Stomach (tissue), 9 donors: ENCODE data around the gene EGLN1. TPM values are rescaled to one million over a fixed set of nuclear protein-coding genes. Genes with fewer than 3 reads are reported as not detected.
"Not testable (repeated sequence)": the region's sequence is repeated elsewhere in the genome, so short reads cannot be mapped to it uniquely, and the experiment has no call there.

Experiments
- DNase-seq, 2 donors: peaks; one replicate each; pipeline versions ENCODE4 v3.0.0 to v3.0.0-alpha.2; 2013 to 2019
- H3K27ac ChIP-seq, 5 donors: fragments of 200-600 bp in 4 of 5; sonication (generic) in 4 of 5; one replicate each; pipeline ENCODE4 v1.5.1; 2013 to 2019; ENCODE audit warnings: mild to moderate bottlenecking in 1 of 5, moderate library complexity in 1 of 5
- H3K27me3 ChIP-seq, 3 donors: fragments of 200-600 bp; sonication (generic); one replicate each; pipeline ENCODE4 v1.5.1; 2017 to 2019; ENCODE audit warnings: mixed run types in 1 of 3
- H3K36me3 ChIP-seq, 4 donors: fragments of 200-600 bp; sonication (generic); 1 replicate in 3 of 4; 2 replicates in 1 of 4; pipeline ENCODE4 v1.5.1; 2016 to 2019
- H3K4me1 ChIP-seq, 4 donors: fragments of 200-600 bp; sonication (generic); one replicate each; pipeline ENCODE4 v1.5.1; 2016 to 2019
- H3K4me3 ChIP-seq, 4 donors: fragments of 200-600 bp; sonication (generic) in 3 of 4; one replicate each; pipeline ENCODE4 v1.5.1; 2016 to 2019; ENCODE audit warnings: mild to moderate bottlenecking in 1 of 4
- H3K9me3 ChIP-seq, 4 donors: fragments of 200-600 bp; sonication (generic); one replicate each; pipeline ENCODE4 v1.5.1; 2016 to 2019
- EP300 ChIP-seq: sonication (generic); formaldehyde crosslinking; IDR thresholded peaks from one replicate; pipeline ENCODE4 v1.6.1; 2017; ENCODE audit warnings: antibody characterized with exemption
- POLR2A ChIP-seq, 4 donors: fragments of 450-650 bp; IDR thresholded peaks; one replicate each; pipeline ENCODE4 v1.6.1; 2016; ENCODE audit warnings: antibody characterized with exemption in 4 of 4, control low read depth in 2 of 4, mild to moderate bottlenecking in 1 of 4, moderate library complexity in 1 of 4
- POLR2AphosphoS5 ChIP-seq, 3 donors: sonication (generic); formaldehyde crosslinking; IDR thresholded peaks; one replicate each; pipeline ENCODE4 v1.6.1; 2016; ENCODE audit warnings: antibody characterized with exemption in 3 of 3
- WGBS, 5 donors: extraction: QIAGEN DNeasy Blood & Tissue Kit in 3 of 5; methylation state at CpG; one replicate each; pipeline versions ENCODE4 v1.1.5 to v1.1.7; 2013 to 2018; 5-methylcytosine and 5-hydroxymethylcytosine counted together
- intact Hi-C: fragments of 100-400 bp; cut with DNase I; formaldehyde crosslinking; loops from one replicate; pipeline ENCODE4 v1.15.1; 2023; ENCODE audit warnings: low total_unique reads
- polyA plus RNA-seq, 3 donors: library from polyadenylated mRNA; stranded (reverse); fragments of 200-250 nt; gene quantifications; one replicate each; pipeline ENCODE4 v1.2.3, GENCODE V29; 2013
- total RNA-seq, 5 donors: library from RNA; depleted of rRNA; stranded (reverse); fragments of >200 nt; gene quantifications; one replicate each; pipeline versions ENCODE4 v1.1.0 to v1.2.3, GENCODE V29; 2014 to 2016
- TF ChIP-seq, protein P1 (sequence below), 7 experiments: fragments of 450-650 bp in 4 of 7; fragments of 200-600 bp in 3 of 7; sonication (generic) in 3 of 7; IDR thresholded peaks; one replicate each; pipeline ENCODE4 v1.5.1; 2016 to 2019; ENCODE audit warnings: antibody characterized with exemption in 7 of 7, control low read depth in 2 of 7, mild to moderate bottlenecking in 1 of 7
- donor health status: healthy with polysubstance abuse.
- donor health status: Bipolar disorder and iron deficiency.
- donor health status: healthy.

Gene EGLN1
- total and polyA plus RNA-seq, 8 donors, result 7.0 to 43.0 (median 15.6) TPM

DNA sequence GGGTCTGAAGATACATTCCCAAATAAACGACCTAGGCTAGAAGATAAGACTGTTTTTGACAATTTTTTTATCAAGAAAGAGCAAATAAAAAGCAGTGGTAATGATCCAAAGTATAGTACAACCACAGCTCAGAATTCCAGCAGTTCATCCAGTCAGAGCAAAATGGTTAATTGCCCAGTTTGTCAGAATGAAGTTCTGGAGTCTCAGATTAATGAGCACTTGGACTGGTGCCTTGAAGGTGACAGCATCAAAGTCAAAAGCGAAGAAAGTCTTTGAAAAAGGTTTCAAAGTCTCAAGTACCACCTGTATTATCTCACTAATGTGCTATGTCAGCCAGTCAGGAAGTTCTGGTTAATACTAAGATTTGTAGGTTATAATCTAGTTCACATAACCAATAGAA is 69.0 kb downstream of the EGLN1 start:
- Histone ChIP-seq H3K27ac (no peak overlapping the region), H3K9me3 (no peaks in the 10 kb centered on the region), H3K4me3 (no peak overlapping the region), H3K36me3 (peaks cover 10 to 54% (median 51%) of the 10 kb centered on the region in 4 donors), H3K27me3 (no peaks in the 10 kb centered on the region), H3K4me1 (peaks cover 4 to 22% (median 10%) of the 10 kb centered on the region in 4 donors)
- no peak for TF ChIP-seq POLR2A (IDR thresholded peaks at IDR 0.05)
- TF ChIP-seq, protein P1, sequence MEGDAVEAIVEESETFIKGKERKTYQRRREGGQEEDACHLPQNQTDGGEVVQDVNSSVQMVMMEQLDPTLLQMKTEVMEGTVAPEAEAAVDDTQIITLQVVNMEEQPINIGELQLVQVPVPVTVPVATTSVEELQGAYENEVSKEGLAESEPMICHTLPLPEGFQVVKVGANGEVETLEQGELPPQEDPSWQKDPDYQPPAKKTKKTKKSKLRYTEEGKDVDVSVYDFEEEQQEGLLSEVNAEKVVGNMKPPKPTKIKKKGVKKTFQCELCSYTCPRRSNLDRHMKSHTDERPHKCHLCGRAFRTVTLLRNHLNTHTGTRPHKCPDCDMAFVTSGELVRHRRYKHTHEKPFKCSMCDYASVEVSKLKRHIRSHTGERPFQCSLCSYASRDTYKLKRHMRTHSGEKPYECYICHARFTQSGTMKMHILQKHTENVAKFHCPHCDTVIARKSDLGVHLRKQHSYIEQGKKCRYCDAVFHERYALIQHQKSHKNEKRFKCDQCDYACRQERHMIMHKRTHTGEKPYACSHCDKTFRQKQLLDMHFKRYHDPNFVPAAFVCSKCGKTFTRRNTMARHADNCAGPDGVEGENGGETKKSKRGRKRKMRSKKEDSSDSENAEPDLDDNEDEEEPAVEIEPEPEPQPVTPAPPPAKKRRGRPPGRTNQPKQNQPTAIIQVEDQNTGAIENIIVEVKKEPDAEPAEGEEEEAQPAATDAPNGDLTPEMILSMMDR (IDR thresholded peaks at IDR 0.05), result no peak
- no peak for TF ChIP-seq EP300
- no peak for TF ChIP-seq POLR2AphosphoS5 (IDR thresholded peaks at IDR 0.05)
- WGBS, 5 donors, result 49 to 70% (median 55%) methylated on average over 2 of the region's 2 CpGs
- intact Hi-C loops, result loop anchor here (10.0 kb wide), 1 partner anchor 62 kb away; no protein-coding TSS in a partner anchor
- no peak for DNase-seq

- no peak for TF ChIP-seq EP300
- no peak for TF ChIP-seq POLR2A (IDR thresholded peaks at IDR 0.05)
- TF ChIP-seq, protein P1 (IDR thresholded peaks at IDR 0.05), result no peak
- TF ChIP-seq POLR2AphosphoS5 (IDR thresholded peaks at IDR 0.05), result no peak
- Histone ChIP-seq H3K36me3 (peaks cover 17 to 67% (median 64%) of the 10 kb centered on the region in 4 donors), H3K27me3 (no peaks in the 10 kb centered on the region), H3K4me1 (peaks cover 0 to 13% (median 5%) of the 10 kb centered on the region in 4 donors), H3K4me3 (no peak overlapping the region), H3K9me3 (no peaks in the 10 kb centered on the region), H3K27ac (no peak overlapping the region)
- intact Hi-C loops, result loop anchor here (10.0 kb wide), 1 partner anchor 63 kb away; no protein-coding TSS in a partner anchor
- peak in 1 of 2 donors; percentile 15 for DNase-seq
- WGBS, 5 donors, result 46 to 62% (median 59%) methylated on average over 2 of the region's 2 CpGs
Measured at GRCh38 chr1:231351816-231352215, 70.3 kb downstream of the EGLN1 start.

DNA sequence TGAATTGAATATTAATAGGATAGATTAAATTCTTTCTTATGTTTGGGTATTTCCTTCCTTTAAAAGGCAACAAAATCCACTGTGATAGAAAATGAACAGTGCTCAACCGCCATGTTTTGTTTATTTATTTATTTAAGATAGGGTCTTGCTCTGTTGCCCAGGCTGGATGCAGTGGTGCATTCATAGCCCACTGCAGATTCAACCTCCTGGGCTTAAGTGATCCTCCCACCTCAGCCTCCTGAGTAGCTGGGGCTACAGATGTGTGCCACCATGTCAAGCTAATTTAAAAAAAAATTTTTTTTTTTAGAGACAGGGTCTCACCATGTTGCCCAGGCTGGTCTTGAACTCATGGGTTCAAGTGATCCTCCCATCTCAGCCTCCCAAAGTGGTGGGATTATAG is 73.2 kb downstream of the EGLN1 start:
- intact Hi-C loops, result not testable (repeated sequence)
- 81 to 100% (median 91%) methylated on average over 1 of the region's 1 CpG for WGBS, 5 donors

DNA sequence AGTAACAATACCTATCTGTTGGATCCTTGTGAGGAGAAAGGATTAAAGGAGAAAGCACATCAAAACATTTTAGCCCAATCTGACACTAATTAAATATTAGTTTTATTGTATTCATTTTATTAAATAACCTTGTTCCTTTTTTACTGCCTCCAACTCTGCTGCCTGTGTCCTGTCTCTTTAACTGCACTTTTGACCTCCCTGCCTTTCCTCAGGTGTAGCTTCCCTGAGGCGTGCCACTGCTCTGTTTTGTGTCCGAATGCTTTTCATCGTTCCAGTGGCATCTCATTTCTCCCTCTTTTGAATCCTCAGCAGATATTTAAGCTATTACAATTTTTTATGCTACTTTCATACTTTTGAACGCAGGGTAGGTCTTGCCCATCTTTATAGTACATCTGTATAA is 73.6 kb downstream of the EGLN1 start:
- H3K9me3 ChIP-seq, result no peaks in the 10 kb centered on the region
- TF ChIP-seq POLR2AphosphoS5 (IDR thresholded peaks at IDR 0.05) (no peak), EP300 (no peak), POLR2A (IDR thresholded peaks at IDR 0.05) (no peak)
- TF ChIP-seq, protein P1 (IDR thresholded peaks at IDR 0.05), result no peak
- peaks cover 18 to 94% (median 79%) of the 10 kb centered on the region in 4 donors for H3K36me3 ChIP-seq
- WGBS, 5 donors, result 94 to 98% (median 96%) methylated on average over 4 of the region's 4 CpGs
- intact Hi-C loops, result no loop called here
- H3K27ac ChIP-seq, result no peak overlapping the region
- no peaks in the 10 kb centered on the region for H3K4me1 ChIP-seq
- no peak overlapping the region for H3K4me3 ChIP-seq
- no peaks in the 10 kb centered on the region for H3K27me3 ChIP-seq
- no peak for DNase-seq

More for the DNA sequence above, 73.2 kb downstream of the EGLN1 start:
- not testable (repeated sequence) for H3K27me3 ChIP-seq, H3K27ac ChIP-seq, H3K9me3 ChIP-seq, H3K4me1 ChIP-seq, H3K4me3 ChIP-seq, DNase-seq
- peaks cover 17 to 91% (median 75%) of the 10 kb centered on the region in 4 donors for H3K36me3 ChIP-seq

DNA sequence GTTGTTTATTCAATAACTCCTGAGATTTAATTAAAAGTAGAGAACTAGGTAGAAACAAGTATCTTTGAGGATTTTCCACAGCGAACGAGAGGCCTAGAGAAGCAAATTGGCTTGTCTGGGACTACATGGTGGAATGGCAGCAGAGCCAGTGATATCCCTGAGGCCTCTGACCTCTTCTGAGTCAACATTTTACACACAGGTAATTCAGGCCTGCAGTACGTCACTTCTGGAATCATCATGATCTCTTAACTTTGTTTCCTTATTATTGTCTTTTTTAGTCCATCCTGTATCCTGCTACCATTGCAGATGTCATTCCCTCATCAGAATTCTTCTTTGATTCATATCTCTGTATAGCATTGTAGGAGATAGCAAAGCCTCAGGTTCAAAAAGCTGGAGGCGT is 74.1 kb downstream of the EGLN1 start:
- H3K9me3 ChIP-seq, result no peaks in the 10 kb centered on the region
- H3K36me3 ChIP-seq, result peaks cover 22 to 94% (median 79%) of the 10 kb centered on the region in 4 donors
- H3K4me3 ChIP-seq, result no peak overlapping the region
- intact Hi-C loops, result no loop called here
- 88 to 94% (median 93%) methylated on average over 4 of the region's 4 CpGs for WGBS, 5 donors
- no peaks in the 10 kb centered on the region for H3K27me3 ChIP-seq
- TF ChIP-seq, protein P1 (IDR thresholded peaks at IDR 0.05), result no peak
- TF ChIP-seq POLR2A (IDR thresholded peaks at IDR 0.05) (no peak), EP300 (no peak), POLR2AphosphoS5 (IDR thresholded peaks at IDR 0.05) (no peak)
- no peaks in the 10 kb centered on the region for H3K4me1 ChIP-seq
- no peak overlapping the region for H3K27ac ChIP-seq
- DNase-seq, result no peak
